Mesenchymal stem cell (in vitro differentiated cells and primary cell): ENCODE data around the gene MFF.

Source experiments
- DNase-seq: peaks from one replicate; pipeline ENCODE4 v3.0.0-alpha.2; 2013
- H2AFZ ChIP-seq: one replicate; pipeline ENCODE4 v1.6.1; 2013; ENCODE audit warnings: low read depth, mild to moderate bottlenecking, control low read depth, inconsistent platforms, low read length, moderate library complexity
- H2AK5ac ChIP-seq: 2 replicates; pipeline ENCODE4 v1.6.1; 2013; ENCODE audit warnings: low read length, moderate library complexity, mild to moderate bottlenecking, inconsistent platforms; ENCODE audit not compliant: severe bottlenecking
- H2BK120ac ChIP-seq: one replicate; pipeline ENCODE4 v1.6.1; 2013; ENCODE audit warnings: low read depth, mild to moderate bottlenecking, inconsistent platforms, low read length, moderate library complexity
- H2BK12ac ChIP-seq, 2 experiments: one replicate each; pipeline ENCODE4 v1.6.1; 2013; ENCODE audit warnings: inconsistent platforms in 2 of 2, low read length in 2 of 2, mild to moderate bottlenecking in 2 of 2, moderate library complexity in 2 of 2, control low read depth in 1 of 2
- H2BK15ac ChIP-seq: one replicate; pipeline ENCODE4 v1.6.1; 2013; ENCODE audit warnings: mild to moderate bottlenecking, low read depth, inconsistent platforms; ENCODE audit not compliant: poor library complexity, severe bottlenecking
- H2BK5ac ChIP-seq: 2 replicates; pipeline ENCODE4 v1.6.1; 2013; ENCODE audit warnings: low read depth, mild to moderate bottlenecking, low read length, control low read depth, inconsistent platforms; ENCODE audit not compliant: poor library complexity, severe bottlenecking
- H3K14ac ChIP-seq, 2 experiments: one replicate each; pipeline ENCODE4 v1.6.1; 2013; ENCODE audit warnings: inconsistent platforms in 2 of 2, low read length in 2 of 2, control low read depth in 1 of 2, mild to moderate bottlenecking in 1 of 2, moderate library complexity in 1 of 2
- H3K18ac ChIP-seq, 2 experiments: one replicate each; pipeline ENCODE4 v1.6.1; 2013; ENCODE audit warnings: inconsistent platforms in 2 of 2, low read length in 2 of 2, control low read depth in 1 of 2, low read depth in 1 of 2, mild to moderate bottlenecking in 1 of 2
- H3K23ac ChIP-seq, 2 experiments: one replicate each; pipeline ENCODE4 v1.6.1; 2013; ENCODE audit warnings: inconsistent platforms in 2 of 2, low read length in 2 of 2, mild to moderate bottlenecking in 2 of 2, moderate library complexity in 2 of 2, control low read depth in 1 of 2
- H3K27ac ChIP-seq: 2 replicates; pipeline ENCODE4 v1.5.1; 2013; ENCODE audit warnings: mild to moderate bottlenecking, moderate library complexity, low read length, control low read depth, inconsistent platforms; ENCODE audit not compliant: poor library complexity, severe bottlenecking
- H3K27me3 ChIP-seq, 2 experiments: 2 replicates each; pipeline versions ENCODE4 v1.6.1 to v1.7.0; 2013; ENCODE audit warnings: low read length in 2 of 2, mild to moderate bottlenecking in 2 of 2, moderate library complexity in 2 of 2, control low read depth in 1 of 2, inconsistent platforms in 1 of 2; ENCODE audit not compliant: control insufficient read depth in 1 of 2, insufficient read depth in 1 of 2
- H3K36me3 ChIP-seq, 2 experiments: 2 replicates each; pipeline versions ENCODE4 v1.6.1 to v1.7.0; 2013; ENCODE audit warnings: low read length in 2 of 2, control low read depth in 1 of 2, inconsistent platforms in 1 of 2, low read depth in 1 of 2, mild to moderate bottlenecking in 1 of 2; ENCODE audit not compliant: insufficient read depth in 2 of 2, control insufficient read depth in 1 of 2
- H3K4ac ChIP-seq, 2 experiments: one replicate each; pipeline ENCODE4 v1.6.1; 2013; ENCODE audit warnings: inconsistent platforms in 2 of 2, low read length in 2 of 2, mild to moderate bottlenecking in 2 of 2, moderate library complexity in 2 of 2, control low read depth in 1 of 2, low read depth in 1 of 2
- H3K4me1 ChIP-seq: 2 replicates; pipeline ENCODE4 v1.6.1; 2013; ENCODE audit warnings: low read depth, low read length, control low read depth; ENCODE audit not compliant: control insufficient read depth, insufficient read depth
- H3K4me2 ChIP-seq: 2 replicates; pipeline ENCODE4 v1.6.1; 2013; ENCODE audit warnings: low read length, mild to moderate bottlenecking, inconsistent platforms; ENCODE audit not compliant: poor library complexity, severe bottlenecking
- H3K4me3 ChIP-seq, 2 experiments: 2 replicates each; pipeline versions ENCODE4 v1.5.1 to v1.7.0; 2013; ENCODE audit warnings: low read length in 2 of 2, mild to moderate bottlenecking in 2 of 2, control low read depth in 1 of 2, low read depth in 1 of 2; ENCODE audit not compliant: insufficient read depth in 1 of 2
- H3K79me1 ChIP-seq: replicated peaks from 2 replicates; pipeline ENCODE4 v1.6.1; 2013; ENCODE audit warnings: mild to moderate bottlenecking, control low read depth, low read length, inconsistent platforms; ENCODE audit not compliant: poor library complexity, severe bottlenecking
- H3K9ac ChIP-seq: 2 replicates; pipeline ENCODE4 v1.7.0; 2013; ENCODE audit warnings: mild to moderate bottlenecking, low read length, moderate library complexity
- H3K9me3 ChIP-seq: 2 replicates; pipeline ENCODE4 v1.7.0; 2013; ENCODE audit warnings: mild to moderate bottlenecking, low read length; ENCODE audit not compliant: control insufficient read depth
- H4K8ac ChIP-seq: one replicate; pipeline ENCODE4 v1.6.1; 2013; ENCODE audit warnings: inconsistent platforms, mild to moderate bottlenecking, low read length, moderate library complexity
- H4K91ac ChIP-seq: one replicate; pipeline ENCODE4 v1.6.1; 2013; ENCODE audit warnings: mild to moderate bottlenecking, low read length, inconsistent platforms
- WGBS: methylation state at CpG from one replicate; pipeline ENCODE4 v1.1.7; 2013; ENCODE audit warnings: mixed read lengths; 5-methylcytosine and 5-hydroxymethylcytosine counted together

The MFF gene

DNA sequence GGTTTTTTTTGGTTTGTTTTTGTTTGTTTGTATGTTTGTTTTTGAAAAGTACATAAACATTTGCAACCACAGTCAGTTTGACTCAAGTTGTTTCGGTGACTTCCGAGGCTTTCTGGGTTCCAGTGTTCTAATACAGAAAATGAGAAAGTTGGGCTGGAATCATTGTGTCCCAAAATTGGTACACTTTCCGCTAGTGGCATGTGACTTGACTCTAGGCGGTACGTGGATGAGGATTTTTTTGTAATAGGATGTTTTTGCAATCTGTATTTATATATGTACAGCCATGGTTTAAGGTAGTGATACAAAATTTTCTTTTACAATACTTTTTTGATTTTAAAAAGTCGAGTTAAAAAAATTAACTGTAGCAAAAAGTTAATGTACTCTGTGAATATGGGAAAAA is 1.7 kb downstream of the MFF start:
- Histone ChIP-seq H3K79me1 (peaks cover 8% of the 10 kb centered on the region), H4K91ac (no peak overlapping the region), H4K8ac (no peak overlapping the region), H3K18ac (no peak overlapping the region), H2BK5ac (no peak overlapping the region), H3K9me3 (no peaks in the 10 kb centered on the region), H3K36me3 (peaks cover 0 to 21% of the 10 kb centered on the region in 2 experiments), H3K27me3 (no peaks in the 10 kb centered on the region), H2BK12ac (no peak overlapping the region), H2BK15ac (no peak overlapping the region), H2BK120ac (no peak overlapping the region), H3K9ac (peak overlapping the region; percentile 92), H3K27ac (no peak overlapping the region), H3K4me1 (no peaks in the 10 kb centered on the region), H3K23ac (no peak overlapping the region), H3K14ac (no peak overlapping the region), H3K4me2 (peak overlapping the region; percentile 96), H3K4ac (no peak overlapping the region), H2AFZ (no peak overlapping the region), H3K4me3 (peak overlapping the region in 1 of 2 experiments; percentile 85), H2AK5ac (peak overlapping the region; percentile 84)
- no peak for DNase-seq
- 93% methylated on average over 4 of the region's 6 CpGs for WGBS

DNA sequence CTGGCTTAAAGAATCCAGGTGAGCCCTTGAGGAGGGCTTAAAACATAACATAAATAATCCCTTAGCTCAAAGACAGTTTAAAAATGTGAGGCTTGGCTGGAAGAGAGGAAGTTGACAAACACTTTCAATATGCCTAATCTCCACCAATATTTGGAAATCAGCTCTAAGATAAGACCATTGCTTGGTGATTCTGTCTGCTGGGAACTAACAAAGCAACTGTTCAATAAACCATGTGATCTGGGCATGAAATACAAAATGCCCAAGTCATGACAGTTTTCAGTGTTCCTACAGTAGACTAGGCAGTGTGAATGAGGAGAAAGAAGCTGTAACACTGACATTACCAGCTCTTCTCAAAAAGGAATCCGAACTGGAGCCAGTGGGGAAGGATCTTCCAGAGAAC is 10.7 kb downstream of the MFF start:
- no peak overlapping the region for H3K9ac ChIP-seq

DNA sequence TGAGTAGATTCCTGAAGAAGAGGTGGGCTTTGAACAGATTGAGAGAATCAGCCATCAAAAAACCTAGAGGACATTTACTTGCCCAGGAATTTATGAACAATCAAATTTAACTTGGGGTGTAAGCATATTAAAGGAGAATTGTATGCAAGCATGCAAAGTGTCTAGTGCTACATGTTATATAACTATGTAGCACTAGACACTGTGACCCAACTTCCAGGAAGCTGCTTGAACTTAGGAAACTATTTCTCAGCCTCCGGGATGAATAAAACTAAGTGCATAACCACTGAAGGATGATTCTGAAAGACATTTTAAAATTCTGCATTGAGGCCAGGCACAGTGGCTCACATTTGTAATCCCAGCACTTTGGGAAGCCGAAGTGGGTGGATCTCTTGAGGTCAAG is 12.4 kb downstream of the MFF start:
- Histone ChIP-seq H3K9me3 (no peaks in the 10 kb centered on the region), H4K8ac (no peak overlapping the region), H3K14ac (no peak overlapping the region), H3K9ac (no peak overlapping the region), H4K91ac (no peak overlapping the region), H2AK5ac (no peak overlapping the region), H2AFZ (no peak overlapping the region), H3K4me2 (no peak overlapping the region), H2BK12ac (no peak overlapping the region), H3K36me3 (peaks cover 2 to 82% of the 10 kb centered on the region in 2 experiments), H2BK120ac (no peak overlapping the region), H3K79me1 (peaks cover 3% of the 10 kb centered on the region), H3K4me1 (peaks cover 7% of the 10 kb centered on the region), H2BK15ac (no peak overlapping the region), H3K27ac (no peak overlapping the region), H2BK5ac (no peak overlapping the region), H3K4me3 (no peak overlapping the region), H3K23ac (no peak overlapping the region), H3K27me3 (no peaks in the 10 kb centered on the region), H3K4ac (no peak overlapping the region), H3K18ac (no peak overlapping the region)
- no peak for DNase-seq
- WGBS: 100% methylated on average over 2 of the region's 2 CpGs

More for the DNA sequence above, 10.7 kb downstream of the MFF start:
- H3K18ac ChIP-seq: no peak overlapping the region
- H3K23ac ChIP-seq: no peak overlapping the region
- H4K8ac ChIP-seq: no peak overlapping the region
- no peak overlapping the region for H2AFZ ChIP-seq
- no peak overlapping the region for H3K4me2 ChIP-seq
- no peak overlapping the region for H2BK15ac ChIP-seq
- peaks cover 7% of the 10 kb centered on the region for H3K4me1 ChIP-seq
- H3K9me3 ChIP-seq: no peaks in the 10 kb centered on the region
- H3K27ac ChIP-seq: no peak overlapping the region
- H3K27me3 ChIP-seq: no peaks in the 10 kb centered on the region
- no peak overlapping the region for H2BK12ac ChIP-seq
- H3K14ac ChIP-seq: no peak overlapping the region
- H2BK120ac ChIP-seq: no peak overlapping the region
- no peak overlapping the region for H2AK5ac ChIP-seq
- no peak overlapping the region for H3K4me3 ChIP-seq
- no peak overlapping the region for H2BK5ac ChIP-seq
- H3K4ac ChIP-seq: no peak overlapping the region
- peaks cover 3% of the 10 kb centered on the region for H3K79me1 ChIP-seq
- no peak for DNase-seq
- H4K91ac ChIP-seq: no peak overlapping the region
- H3K36me3 ChIP-seq: peaks cover 2 to 78% of the 10 kb centered on the region in 2 experiments
- WGBS: 92% methylated on average over 1 of the region's 1 CpG

DNA sequence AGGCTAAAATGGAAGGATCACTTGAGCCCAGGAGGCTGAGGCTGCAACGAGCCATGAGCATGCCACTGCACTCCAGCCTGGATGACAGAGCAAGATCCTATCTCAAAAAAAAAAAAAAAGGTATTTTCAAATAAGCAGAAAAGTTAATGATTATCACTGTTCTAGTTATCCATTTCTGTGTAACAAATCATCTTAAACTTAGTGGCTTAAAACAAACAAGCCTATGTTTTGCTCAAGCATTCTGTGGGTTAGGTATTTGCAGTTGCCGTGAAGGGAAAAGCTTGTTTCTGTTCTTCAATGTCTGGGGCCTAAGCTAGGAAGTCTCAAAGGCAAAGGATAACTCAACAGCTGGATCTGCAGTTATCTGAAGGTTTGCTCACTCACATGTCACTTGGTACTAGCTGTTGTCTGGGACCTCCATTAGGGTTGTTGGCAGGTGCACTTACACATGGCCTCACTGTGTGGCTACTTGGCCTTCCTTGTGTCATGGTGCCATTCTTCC is 14.1 kb downstream of the MFF start:
- no peaks in the 10 kb centered on the region for H3K9me3 ChIP-seq
- H2BK15ac ChIP-seq: no peak overlapping the region
- H3K27ac ChIP-seq: peak overlapping the region; percentile 73
- WGBS: 97% methylated on average over 1 of the region's 2 CpGs
- no peak overlapping the region for H3K14ac ChIP-seq
- H3K27me3 ChIP-seq: no peaks in the 10 kb centered on the region
- H3K4me2 ChIP-seq: no peak overlapping the region
- peaks cover 2 to 77% of the 10 kb centered on the region in 2 experiments for H3K36me3 ChIP-seq
- no peak overlapping the region for H2BK120ac ChIP-seq
- H3K4me1 ChIP-seq: peaks cover 7% of the 10 kb centered on the region
- no peak overlapping the region for H2BK12ac ChIP-seq
- H3K79me1 ChIP-seq: peaks cover 2% of the 10 kb centered on the region
- no peak overlapping the region for H4K91ac ChIP-seq
- H3K4ac ChIP-seq: no peak overlapping the region
- H2AK5ac ChIP-seq: no peak overlapping the region
- no peak overlapping the region for H4K8ac ChIP-seq
- H3K23ac ChIP-seq: no peak overlapping the region
- no peak overlapping the region for H3K4me3 ChIP-seq
- H2BK5ac ChIP-seq: no peak overlapping the region
- no peak for DNase-seq
- no peak overlapping the region for H3K9ac ChIP-seq
- H2AFZ ChIP-seq: no peak overlapping the region
- H3K18ac ChIP-seq: no peak overlapping the region
